SU-DHL-6 (cell line): ENCODE data around the gene PCDHGA12.
"Not testable (repeated sequence)": the region's sequence is repeated elsewhere in the genome, so short reads cannot be mapped to it uniquely, and the experiment has no call there.

ENCODE experiments used
- H2AFZ ChIP-seq: fragments of 200-600 bp; sonication (generic); 2 replicates; pipeline ENCODE4 v1.6.1; 2014; ENCODE audit warnings: low read depth, mild to moderate bottlenecking, moderate library complexity, mixed read lengths, antibody characterized with exemption, low read length; ENCODE audit not compliant: severe bottlenecking
- H3F3A ChIP-seq: fragments of 200-600 bp; shearing (Covaris generic); 2 replicates; pipeline ENCODE4 v1.6.0; 2016; ENCODE audit warnings: antibody characterized with exemption, mild to moderate bottlenecking; ENCODE audit not compliant: insufficient read depth
- H3K27ac ChIP-seq: fragments of 200-600 bp; sonication (generic); 2 replicates; pipeline ENCODE4 v1.5.1; 2016; ENCODE audit warnings: low read depth, mild to moderate bottlenecking, low read length, moderate library complexity, mixed read lengths
- H3K27me3 ChIP-seq: fragments of 200-600 bp; sonication (generic), shearing (Covaris generic); 2 replicates; pipeline ENCODE4 v1.6.0; 2014; ENCODE audit warnings: mild to moderate bottlenecking, low read length
- H3K36me3 ChIP-seq: fragments of 200-600 bp; sonication (generic); 2 replicates; pipeline ENCODE4 v1.6.1; 2014; ENCODE audit warnings: mild to moderate bottlenecking, low read length, mixed read lengths
- H3K4me2 ChIP-seq: fragments of 300-600, 200-600 bp; shearing (Covaris generic), sonication (generic); 2 replicates; pipeline ENCODE4 v1.6.0; 2014; ENCODE audit warnings: low read length, low read depth, mild to moderate bottlenecking; ENCODE audit not compliant: poor library complexity, severe bottlenecking
- H3K4me3 ChIP-seq: fragments of 200-600 bp; sonication (generic); 2 replicates; pipeline ENCODE4 v1.5.1; 2014; ENCODE audit warnings: antibody characterized with exemption, low read length, mild to moderate bottlenecking, mixed read lengths; ENCODE audit not compliant: insufficient read depth, poor library complexity, severe bottlenecking
- H3K79me2 ChIP-seq: fragments of 200-600 bp; sonication (generic); 2 replicates; pipeline ENCODE4 v1.6.1; 2014; ENCODE audit warnings: mild to moderate bottlenecking, low read length, moderate library complexity; ENCODE audit not compliant: insufficient read depth
- H3K9ac ChIP-seq: fragments of 200-600 bp; sonication (generic); 2 replicates; pipeline ENCODE4 v1.7.0; 2014; ENCODE audit warnings: mild to moderate bottlenecking, low read length
- H3K9me2 ChIP-seq: fragments of 200-600 bp; sonication (generic); replicated peaks from 2 replicates; pipeline ENCODE4 v1.6.1; 2014; ENCODE audit warnings: low read length; ENCODE audit not compliant: insufficient read depth
- H3K9me3 ChIP-seq: fragments of 200-600 bp; sonication (generic); 2 replicates; pipeline ENCODE4 v1.6.1; 2014; ENCODE audit warnings: low read length, mixed read lengths; ENCODE audit not compliant: insufficient read depth
- H4K20me1 ChIP-seq: fragments of 200-600 bp; sonication (generic); 2 replicates; pipeline ENCODE4 v1.6.1; 2014; ENCODE audit warnings: low read depth, mild to moderate bottlenecking, antibody characterized with exemption, low read length, moderate library complexity, mixed read lengths
- EZH2phosphoT487 ChIP-seq: fragments of 200-600 bp; sonication (generic), shearing (Covaris generic); conservative IDR thresholded peaks from 2 replicates; pipeline ENCODE4 v1.6.1; 2018; ENCODE audit warnings: mild to moderate bottlenecking, antibody characterized with exemption, low read length, moderate library complexity, mixed read lengths
- TF ChIP-seq, protein P1 (sequence below): fragments of 200-600 bp; sonication (generic); IDR thresholded peaks from one replicate; pipeline ENCODE4 v1.5.1; 2017; ENCODE audit warnings: antibody characterized with exemption, mild to moderate bottlenecking, low read length, moderate library complexity; ENCODE audit not compliant: insufficient read depth, poor library complexity, severe bottlenecking

Gene PCDHGA12

DNA sequence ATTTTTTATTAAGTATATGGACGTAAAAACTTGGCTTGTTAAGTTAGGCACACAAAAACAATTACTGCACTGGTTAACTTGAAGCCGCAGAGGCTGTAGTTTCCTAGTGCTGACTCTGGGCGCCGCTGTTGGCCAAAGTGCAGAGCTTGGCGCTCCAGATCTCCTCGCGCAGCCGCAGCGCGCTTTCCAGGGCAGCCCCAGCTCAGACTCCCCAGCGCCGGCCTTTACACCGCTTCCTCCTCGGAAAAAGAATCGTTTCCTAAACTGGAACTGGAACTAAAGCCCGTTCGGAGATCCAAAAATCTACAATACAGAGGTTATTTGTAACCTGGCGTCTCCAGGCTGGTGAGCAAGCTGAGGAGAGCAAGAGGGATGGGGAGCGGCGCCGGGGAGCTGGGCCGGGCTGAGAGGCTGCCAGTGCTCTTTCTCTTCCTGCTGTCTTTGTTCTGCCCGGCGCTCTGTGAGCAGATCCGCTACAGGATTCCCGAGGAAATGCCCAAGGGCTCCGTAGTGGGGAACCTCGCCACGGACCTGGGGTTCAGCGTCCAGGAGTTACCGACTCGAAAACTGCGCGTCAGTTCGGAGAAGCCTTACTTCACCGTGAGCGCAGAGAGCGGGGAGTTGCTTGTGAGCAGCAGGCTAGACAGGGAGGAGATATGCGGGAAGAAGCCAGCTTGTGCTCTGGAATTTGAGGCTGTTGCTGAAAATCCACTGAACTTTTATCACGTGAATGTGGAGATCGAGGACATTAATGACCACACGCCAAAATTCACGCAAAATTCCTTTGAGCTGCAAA is 32.4 kb upstream of the PCDHGA12 start, which contains the start of gene PCDHGB5:
TSS of gene PCDHGB5 (plus strand) at position 192 of the 796 bp plus-strand sequence. CDS start at position 373, 181 bp downstream.
- H3K9ac ChIP-seq, H3K27ac ChIP-seq, H3K9me2 ChIP-seq, H3F3A ChIP-seq, H3K27me3 ChIP-seq, H4K20me1 ChIP-seq, H3K79me2 ChIP-seq, H2AFZ ChIP-seq: not testable (repeated sequence)
- Histone ChIP-seq H3K9me3 (peaks cover 21% of the 10 kb centered on the region; the same call in 1 of the 2 replicates), H3K4me2 (peak within 1 kb of the TSS; percentile 26), H3K36me3 (peaks cover 10% of the 10 kb centered on the region; the same call in 1 of the 2 replicates), H3K4me3 (peak within 1 kb of the TSS; percentile 35)
- TF ChIP-seq, protein P1, sequence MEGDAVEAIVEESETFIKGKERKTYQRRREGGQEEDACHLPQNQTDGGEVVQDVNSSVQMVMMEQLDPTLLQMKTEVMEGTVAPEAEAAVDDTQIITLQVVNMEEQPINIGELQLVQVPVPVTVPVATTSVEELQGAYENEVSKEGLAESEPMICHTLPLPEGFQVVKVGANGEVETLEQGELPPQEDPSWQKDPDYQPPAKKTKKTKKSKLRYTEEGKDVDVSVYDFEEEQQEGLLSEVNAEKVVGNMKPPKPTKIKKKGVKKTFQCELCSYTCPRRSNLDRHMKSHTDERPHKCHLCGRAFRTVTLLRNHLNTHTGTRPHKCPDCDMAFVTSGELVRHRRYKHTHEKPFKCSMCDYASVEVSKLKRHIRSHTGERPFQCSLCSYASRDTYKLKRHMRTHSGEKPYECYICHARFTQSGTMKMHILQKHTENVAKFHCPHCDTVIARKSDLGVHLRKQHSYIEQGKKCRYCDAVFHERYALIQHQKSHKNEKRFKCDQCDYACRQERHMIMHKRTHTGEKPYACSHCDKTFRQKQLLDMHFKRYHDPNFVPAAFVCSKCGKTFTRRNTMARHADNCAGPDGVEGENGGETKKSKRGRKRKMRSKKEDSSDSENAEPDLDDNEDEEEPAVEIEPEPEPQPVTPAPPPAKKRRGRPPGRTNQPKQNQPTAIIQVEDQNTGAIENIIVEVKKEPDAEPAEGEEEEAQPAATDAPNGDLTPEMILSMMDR, result peak; percentile 13

DNA sequence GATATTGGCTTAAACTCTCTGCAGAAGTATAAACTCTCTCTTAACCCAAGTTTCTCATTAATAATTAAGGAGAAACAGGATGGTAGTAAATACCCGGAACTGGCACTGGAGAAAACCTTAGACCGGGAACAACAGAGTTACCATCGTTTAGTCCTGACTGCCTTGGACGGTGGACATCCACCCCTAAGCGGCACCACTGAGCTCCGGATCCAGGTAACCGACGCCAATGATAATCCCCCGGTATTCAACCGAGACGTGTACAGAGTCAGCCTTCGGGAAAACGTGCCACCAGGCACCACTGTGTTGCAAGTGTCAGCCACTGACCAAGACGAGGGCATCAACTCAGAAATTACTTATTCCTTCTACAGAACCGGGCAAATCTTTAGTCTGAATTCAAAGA is 31.7 kb upstream of the PCDHGA12 start:
- Histone ChIP-seq H4K20me1 (no peaks in the 10 kb centered on the region), H3K36me3 (peaks cover 10% of the 10 kb centered on the region; the same call in 1 of the 2 replicates), H3K9ac (no peak overlapping the region), H3K9me3 (peaks cover 23% of the 10 kb centered on the region; the same call in 1 of the 2 replicates), H3K79me2 (no peaks in the 10 kb centered on the region), H3K27me3 (no peaks in the 10 kb centered on the region), H3K9me2 (no peaks in the 10 kb centered on the region), H3K4me2 (no peak overlapping the region), H2AFZ (no peak overlapping the region), H3K27ac (no peak overlapping the region), H3F3A (no peaks in the 10 kb centered on the region; the same call in 1 of the 2 replicates), H3K4me3 (no peak overlapping the region)
- TF ChIP-seq, protein P1, result no peak
- no peak for TF ChIP-seq EZH2phosphoT487

DNA sequence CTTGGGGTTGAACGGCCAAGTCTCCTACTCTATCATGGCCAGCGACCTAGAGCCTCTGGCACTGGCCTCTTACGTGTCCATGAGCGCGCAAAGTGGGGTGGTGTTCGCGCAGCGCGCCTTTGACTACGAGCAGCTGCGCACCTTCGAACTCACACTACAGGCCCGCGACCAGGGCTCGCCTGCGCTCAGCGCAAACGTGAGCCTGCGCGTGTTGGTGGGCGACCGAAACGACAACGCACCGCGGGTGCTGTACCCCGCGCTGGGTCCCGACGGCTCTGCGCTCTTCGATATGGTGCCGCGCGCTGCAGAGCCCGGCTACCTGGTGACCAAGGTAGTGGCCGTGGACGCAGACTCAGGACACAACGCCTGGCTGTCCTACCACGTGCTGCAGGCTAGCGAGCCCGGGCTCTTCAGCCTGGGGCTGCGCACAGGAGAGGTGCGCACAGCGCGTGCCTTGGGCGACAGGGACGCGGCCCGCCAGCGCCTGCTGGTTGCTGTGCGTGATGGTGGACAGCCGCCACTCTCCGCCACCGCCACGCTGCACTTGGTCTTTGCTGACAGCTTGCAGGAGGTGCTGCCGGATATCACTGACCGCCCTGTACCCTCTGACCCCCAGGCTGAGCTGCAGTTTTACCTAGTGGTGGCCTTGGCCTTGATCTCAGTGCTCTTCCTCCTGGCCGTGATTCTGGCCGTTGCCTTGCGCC is 30.6 kb upstream of the PCDHGA12 start:
- no peaks in the 10 kb centered on the region; the same call in 1 of the 2 replicates for H3K79me2 ChIP-seq
- H2AFZ ChIP-seq, result no peak overlapping the region
- H3K36me3 ChIP-seq, result peaks cover 10% of the 10 kb centered on the region; the same call in 1 of the 2 replicates
- no peak overlapping the region for H3K4me2 ChIP-seq
- H3K27ac ChIP-seq, result no peak overlapping the region
- no peaks in the 10 kb centered on the region; the same call in 1 of the 2 replicates for H3F3A ChIP-seq
- H3K9me3 ChIP-seq, result peaks cover 23% of the 10 kb centered on the region; the same call in 1 of the 2 replicates
- no peak overlapping the region for H3K9ac ChIP-seq
- no peaks in the 10 kb centered on the region for H3K27me3 ChIP-seq
- H4K20me1 ChIP-seq, result no peaks in the 10 kb centered on the region
- H3K4me3 ChIP-seq, result no peak overlapping the region
- TF ChIP-seq, protein P1, result no peak
- TF ChIP-seq EZH2phosphoT487, result no peak
- H3K9me2 ChIP-seq, result no peaks in the 10 kb centered on the region
